NCI-H748 (cell line): ENCODE measurements around the gene BRAT1.
"Not testable (repeated sequence)": the region's sequence is repeated elsewhere in the genome, so short reads cannot be mapped to it uniquely, and the experiment has no call there.

Source experiments
- DNase-seq: peaks from one replicate; lab custom pipeline; 2025; ENCODE audit not compliant: unreplicated experiment; lab: John Stamatoyannopoulos, UW

The BRAT1 gene

GRCh38 chr7:2539031-2539911 is 16.1 kb downstream of the BRAT1 start:
- no peak for DNase-seq

GRCh38 chr7:2537981-2538851 is 17.1 kb downstream of the BRAT1 start:
- no peak for DNase-seq

- peak; percentile 29 for DNase-seq
These were observed 19.3 kb downstream of the BRAT1 start for GRCh38 chr7:2535872-2536627.

- not testable (repeated sequence) for DNase-seq
These were observed 21.1 kb downstream of the BRAT1 start for GRCh38 chr7:2534214-2534613.

- not testable (repeated sequence) for DNase-seq
These were observed 21.8 kb downstream of the BRAT1 start for GRCh38 chr7:2533566-2533965.

- DNase-seq: not testable (repeated sequence)
These were observed 22.5 kb downstream of the BRAT1 start for GRCh38 chr7:2532816-2533215.

GRCh38 chr7:2532199-2532772 is 23.0 kb downstream of the BRAT1 start:
- DNase-seq: peak; percentile 26

- not testable (repeated sequence) for DNase-seq
These were observed 23.6 kb downstream of the BRAT1 start for GRCh38 chr7:2531796-2532110.

GRCh38 chr7:2530994-2531795 is 24.1 kb downstream of the BRAT1 start:
- peak; percentile 29 for DNase-seq

- DNase-seq: peak; percentile 26
These were observed 25.0 kb downstream of the BRAT1 start for GRCh38 chr7:2530071-2530987.

- DNase-seq: no peak
These were observed 25.9 kb downstream of the BRAT1 start for GRCh38 chr7:2529161-2530070.

GRCh38 chr7:2528481-2529095 is 26.7 kb downstream of the BRAT1 start:
- no peak for DNase-seq

GRCh38 chr7:2527505-2528467 is 27.5 kb downstream of the BRAT1 start:
- peak; percentile 85 for DNase-seq

GRCh38 chr7:2526659-2527504 is 28.4 kb downstream of the BRAT1 start:
- peak; percentile 44 for DNase-seq
